A673 (cell line): Measurements from ENCODE around the gene FBLIM1.

ENCODE experiments used
- CTCF ChIP-seq: fragments of 300-800, 200-600 bp; sonication (generic); conservative IDR thresholded peaks from 2 replicates; pipeline ENCODE4 v1.5.1; 2017; ENCODE audit warnings: low read depth, mild to moderate bottlenecking, antibody characterized with exemption, low read length, moderate library complexity, mixed read lengths
- EZH2 ChIP-seq: fragments of 200-600 bp; sonication (generic); IDR thresholded peaks from 2 replicates; pipeline ENCODE4 v1.6.1; 2017; ENCODE audit warnings: borderline replicate concordance, low read depth, mild to moderate bottlenecking, mixed read lengths, antibody characterized with exemption, low read length; ENCODE audit not compliant: poor library complexity, severe bottlenecking

- no peak for TF ChIP-seq CTCF
- no peak for TF ChIP-seq EZH2
These were observed 76.0 kb downstream of the FBLIM1 start for GRCh38 chr1:15834406-15835204.
